Measurements from ENCODE around the gene RANGAP1. TPM values are rescaled to one million over a fixed set of nuclear protein-coding genes. Genes with fewer than 3 reads are reported as not detected.

RANGAP1 gene
- total RNA-seq, 1 donor from 2014 or later: 46.2 TPM

- ATAC-seq (peak; percentile 8), DNase-seq (no peak)
- intact Hi-C loops (cut with micrococcal nuclease): no loop called here
These were observed 69.0 kb downstream of the RANGAP1 start for GRCh38 chr22:41216984-41217383.

DNA sequence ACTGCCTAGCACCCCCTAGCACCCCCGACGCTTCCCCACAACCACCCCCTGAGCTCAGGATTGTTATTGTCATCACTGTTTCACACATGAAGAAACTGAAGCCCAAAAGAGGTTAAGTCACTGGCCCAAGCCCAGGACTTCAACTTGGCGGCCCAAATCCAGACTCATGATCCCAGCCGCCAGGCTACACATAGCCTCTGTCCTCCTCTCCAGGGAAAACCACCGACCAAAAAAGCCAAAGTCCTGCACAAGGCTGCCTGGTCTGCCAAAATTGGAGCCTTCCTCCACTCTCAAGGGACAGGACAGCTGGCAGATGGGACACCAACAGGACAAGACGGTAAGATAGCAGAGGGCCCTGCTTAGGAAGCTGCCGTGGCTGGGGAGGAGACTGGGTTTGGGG, 70.1 kb downstream of the RANGAP1 start:
- DNase-seq (peak; percentile 34), ATAC-seq (no peak)
- intact Hi-C loops (cut with micrococcal nuclease): no loop called here

GRCh38 chr22:41215409-41215808, 70.6 kb downstream of the RANGAP1 start:
- no peak for ATAC-seq
- intact Hi-C loops (cut with micrococcal nuclease): no loop called here
- DNase-seq: no peak

DNA sequence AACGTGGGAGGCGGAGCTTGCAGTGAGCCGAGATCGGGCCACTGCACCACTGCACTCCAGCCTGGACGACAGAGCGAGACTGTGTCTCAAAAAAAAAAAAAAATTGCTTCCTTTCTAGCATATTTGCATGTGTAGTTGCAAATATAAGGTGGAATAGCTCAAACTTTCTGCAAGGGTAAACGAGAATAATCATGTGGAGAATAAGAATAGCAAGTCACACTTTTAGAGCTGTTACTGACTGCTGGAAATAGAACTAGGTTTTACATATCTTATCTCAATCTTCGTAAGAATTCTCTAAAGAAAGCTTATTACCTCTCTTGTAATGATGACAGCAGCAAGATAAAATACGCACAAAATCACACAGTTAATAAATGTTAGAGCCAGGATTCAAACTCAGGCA, 79.3 kb downstream of the RANGAP1 start:
- intact Hi-C loops (cut with micrococcal nuclease): no loop called here
- DNase-seq (no peak), ATAC-seq (no peak)

- intact Hi-C loops (cut with micrococcal nuclease): no loop called here
- peak; percentile 99 for DNase-seq
- ATAC-seq: peak; percentile 100
These were observed 80.7 kb downstream of the RANGAP1 start, which contains the start of gene L3MBTL2 for GRCh38 chr22:41204992-41205900. TSS of gene L3MBTL2 (plus strand) at chr22:41205312. CDS start at chr22:41205363, 51 bp downstream.

- intact Hi-C loops (cut with micrococcal nuclease): no loop called here
- DNase-seq: no peak
- no peak for ATAC-seq
These were observed 81.9 kb downstream of the RANGAP1 start for GRCh38 chr22:41204066-41204465.

DNA sequence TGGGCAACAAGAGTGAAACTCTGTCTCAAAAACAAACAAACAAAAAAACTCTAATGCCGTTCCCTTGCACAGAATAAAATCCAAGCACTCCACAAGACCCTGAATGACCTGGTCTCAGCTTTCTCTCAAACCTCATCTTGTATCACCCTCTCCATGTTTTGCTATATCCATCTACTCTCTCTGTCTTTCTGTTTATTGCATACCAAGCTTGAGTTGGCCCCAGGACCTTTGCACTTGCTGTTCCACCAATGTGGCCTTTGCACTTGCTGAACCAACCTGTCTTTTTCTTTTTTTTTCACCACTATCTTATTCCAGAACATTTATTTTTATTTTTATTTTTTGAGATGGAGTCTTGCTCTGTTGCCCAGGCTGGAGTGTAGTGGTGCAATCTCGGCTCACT, 82.9 kb downstream of the RANGAP1 start:
- ATAC-seq (no peak), DNase-seq (no peak)
- intact Hi-C loops (cut with micrococcal nuclease): no loop called here

DNA sequence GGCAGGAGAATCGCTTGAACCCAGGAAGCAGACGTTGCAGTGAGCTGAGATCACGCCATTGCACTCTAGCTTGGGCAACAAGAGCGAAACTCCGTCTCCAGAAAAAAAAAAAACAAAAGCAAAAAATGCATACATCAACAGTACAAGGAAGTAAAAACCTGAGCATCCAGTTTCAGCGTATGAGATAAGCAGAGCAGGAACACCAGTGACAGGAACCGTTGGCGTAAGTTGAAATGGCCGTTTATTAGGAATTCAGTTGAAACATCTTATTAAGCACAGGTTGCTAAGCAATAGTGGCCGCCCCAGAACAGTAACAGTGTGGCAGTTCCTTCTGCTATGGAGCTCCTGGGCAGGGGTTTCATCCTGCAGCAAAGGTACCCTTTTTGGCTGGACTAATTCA, 84.8 kb downstream of the RANGAP1 start:
- intact Hi-C loops (cut with micrococcal nuclease): no loop called here
- ATAC-seq (no peak), DNase-seq (no peak)

GRCh38 chr22:41198027-41198580, 87.9 kb downstream of the RANGAP1 start:
- peak; percentile 64 for ATAC-seq
- peak; percentile 62 for DNase-seq
- intact Hi-C loops (cut with micrococcal nuclease): no loop called here

- ATAC-seq (peak; percentile 96), DNase-seq (peak; percentile 91)
- intact Hi-C loops (cut with micrococcal nuclease): no loop called here
These were observed 88.7 kb downstream of the RANGAP1 start for GRCh38 chr22:41197038-41197972.

Small RNAs within 50 kb of the gene (microRNA-seq; reads per million reads assigned to microRNA genes)
- not detected for gene MIR6889 (ENCODE audit: borderline number of aligned reads)

Other genes starting within 250 kb of the RANGAP1 start
- 30.5 TPM for gene EP300, start 193.6 kb downstream of the RANGAP1 start, total RNA-seq
- gene L3MBTL2, start 80.9 kb downstream of the RANGAP1 start, total RNA-seq: 18.2 TPM
- 25.4 TPM for gene CHADL, start 45.3 kb downstream of the RANGAP1 start, total RNA-seq
- gene ZC3H7B, start 15.3 kb upstream of the RANGAP1 start, total RNA-seq: 47.6 TPM
- gene TEF, start 95.8 kb upstream of the RANGAP1 start, total RNA-seq: 25.4 TPM
- gene TOB2, start 160.6 kb upstream of the RANGAP1 start, total RNA-seq: 71.8 TPM
- gene PHF5A, start 182.5 kb upstream of the RANGAP1 start, total RNA-seq: 20.2 TPM
- gene ACO2, start 182.9 kb upstream of the RANGAP1 start, total RNA-seq: 887 TPM

Measured in left ventricle myocardium superior (tissue), 1 donor.